HG03442 (cell line): ENCODE measurements around the gene AKAP1.

ENCODE experiments used
- ATAC-seq: cut with Tn5 transposase; IDR thresholded peaks from one replicate; pipeline ENCODE4 v1.9.1; 2021; ENCODE audit warnings: mild to moderate bottlenecking, moderate library complexity; ENCODE audit not compliant: unreplicated experiment

AKAP1 gene

DNA sequence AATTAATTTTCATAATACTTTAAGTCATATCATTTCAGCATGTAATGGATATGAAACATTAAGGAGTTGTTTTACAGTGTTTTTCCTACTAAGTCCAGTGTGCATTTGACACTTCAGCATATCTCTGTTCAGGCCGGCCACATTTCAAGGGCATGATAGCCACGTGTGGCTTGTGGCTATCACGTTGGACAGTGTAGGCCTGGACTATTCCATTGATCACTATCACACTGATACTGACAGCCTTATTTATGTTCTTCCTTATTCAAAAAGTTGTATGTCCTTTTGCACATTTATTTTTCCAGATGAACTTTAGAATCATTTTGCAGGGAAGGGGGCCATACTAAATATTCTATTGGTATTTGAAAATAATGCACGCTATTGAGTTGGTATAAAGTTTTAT, 39.0 kb downstream of the AKAP1 start:
- no peak for ATAC-seq

DNA sequence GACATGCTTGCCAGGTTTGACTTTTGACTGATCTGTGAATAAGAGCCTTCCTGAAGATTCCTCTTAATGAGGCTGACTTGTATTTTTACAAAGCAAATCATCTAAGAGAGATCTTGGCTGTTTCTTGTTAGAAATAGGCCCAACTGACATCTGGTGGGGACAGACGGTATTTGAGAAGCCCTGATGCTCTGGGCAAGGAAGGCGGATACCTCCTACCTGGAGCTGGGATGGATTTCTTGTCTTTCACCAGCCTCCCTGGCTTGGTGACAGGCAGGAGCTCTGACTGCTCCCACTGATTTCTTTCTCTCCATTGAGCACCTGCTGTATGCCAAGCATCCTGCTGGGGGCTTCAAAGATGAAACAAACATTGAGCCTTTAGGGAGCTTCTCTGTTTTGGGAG, 40.4 kb downstream of the AKAP1 start:
- ATAC-seq = no peak

DNA sequence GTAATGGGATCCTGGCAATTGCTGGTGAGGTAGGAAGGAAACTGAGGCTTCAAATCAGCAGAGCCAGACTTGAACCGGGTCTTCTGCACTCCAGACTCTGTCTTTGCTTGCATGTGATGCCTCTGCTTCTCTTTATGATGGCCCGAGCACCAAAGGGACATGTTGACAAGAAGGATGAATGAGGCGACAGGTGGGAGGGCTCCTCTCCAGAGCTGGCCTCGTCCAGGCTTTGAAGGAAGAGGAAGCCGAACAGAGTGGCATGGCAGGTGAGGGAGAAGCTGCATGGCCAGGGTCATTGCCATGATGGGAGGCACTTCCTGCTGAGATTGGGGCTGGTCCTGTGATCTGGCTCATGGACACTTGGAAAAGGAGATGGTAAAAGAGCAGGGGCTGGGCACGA, 40.8 kb downstream of the AKAP1 start:
- no peak for ATAC-seq

DNA sequence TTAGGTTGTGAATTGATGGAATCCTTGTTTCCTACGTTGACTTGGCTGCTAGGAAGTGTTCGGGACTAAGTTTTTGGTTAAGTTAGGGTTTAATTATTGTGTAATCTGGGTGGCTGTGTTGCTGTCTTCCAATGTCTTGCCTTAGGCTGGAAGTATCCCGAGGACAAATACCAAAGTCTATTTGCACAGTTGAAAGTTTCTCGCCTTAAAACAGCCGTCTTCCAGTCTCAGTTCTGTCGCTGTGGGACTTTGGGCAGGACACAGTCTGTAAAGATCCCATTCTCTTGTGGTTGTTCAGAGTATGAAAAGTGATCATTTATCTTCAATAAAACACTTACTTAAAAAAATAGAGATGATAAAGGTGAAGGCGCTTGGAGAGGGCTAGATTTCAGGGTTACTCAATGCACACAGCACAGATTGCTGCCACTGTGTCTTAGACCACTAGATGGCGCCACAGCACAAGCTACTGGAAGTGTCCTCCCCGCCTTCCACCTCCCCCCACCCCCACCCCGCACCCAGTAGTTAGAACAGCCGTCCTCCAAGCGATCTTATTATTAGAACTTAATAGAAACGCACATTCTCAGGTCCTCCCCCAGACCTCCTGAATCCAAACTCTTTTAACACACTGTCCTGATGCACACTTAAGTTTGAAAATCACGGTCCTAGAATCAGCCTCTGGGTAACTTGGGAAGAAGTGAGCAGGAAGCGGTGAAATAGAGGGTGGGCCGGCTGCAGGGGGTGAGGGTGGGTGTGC, 45.8 kb downstream of the AKAP1 start:
- ATAC-seq = no peak

DNA sequence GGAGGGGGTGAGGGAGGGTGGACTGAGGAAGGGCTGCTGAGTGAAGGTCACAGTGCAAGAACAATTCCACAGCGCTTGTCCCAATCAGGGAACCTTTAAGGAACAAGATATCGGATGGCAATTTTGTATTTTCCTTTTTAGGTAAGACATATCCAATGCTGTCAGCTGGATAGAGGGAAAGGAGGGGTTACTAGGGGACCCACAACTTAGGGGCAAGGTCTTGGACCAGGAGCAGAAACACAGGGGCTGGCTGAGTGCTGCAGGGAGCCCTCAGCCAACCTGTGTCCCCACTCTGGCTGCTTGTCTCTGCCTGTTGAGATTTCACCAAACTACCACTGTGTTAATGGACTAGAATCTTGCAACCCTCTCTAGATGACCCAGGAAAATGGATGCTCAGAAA, 47.6 kb downstream of the AKAP1 start:
- ATAC-seq = no peak

DNA sequence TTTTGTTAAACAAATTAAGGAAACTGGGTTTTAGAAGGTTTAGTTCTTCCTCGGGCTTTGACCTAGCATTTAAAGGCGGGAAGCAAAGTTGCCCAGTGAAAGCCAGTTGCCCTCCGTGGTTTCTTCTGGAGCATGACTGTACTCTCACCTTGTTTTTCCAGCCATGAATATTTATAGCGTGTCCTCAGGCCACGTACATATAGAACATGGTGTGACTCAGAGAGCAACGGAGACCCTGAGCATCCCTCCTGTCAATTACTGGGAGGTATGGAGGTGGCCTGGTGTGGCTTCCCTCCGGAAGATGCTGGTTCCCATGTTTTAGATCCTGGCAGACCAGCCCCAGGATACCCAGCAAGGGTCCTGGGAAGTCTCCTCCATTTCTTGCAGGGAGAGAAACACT, 48.4 kb downstream of the AKAP1 start:
- ATAC-seq = no peak

DNA sequence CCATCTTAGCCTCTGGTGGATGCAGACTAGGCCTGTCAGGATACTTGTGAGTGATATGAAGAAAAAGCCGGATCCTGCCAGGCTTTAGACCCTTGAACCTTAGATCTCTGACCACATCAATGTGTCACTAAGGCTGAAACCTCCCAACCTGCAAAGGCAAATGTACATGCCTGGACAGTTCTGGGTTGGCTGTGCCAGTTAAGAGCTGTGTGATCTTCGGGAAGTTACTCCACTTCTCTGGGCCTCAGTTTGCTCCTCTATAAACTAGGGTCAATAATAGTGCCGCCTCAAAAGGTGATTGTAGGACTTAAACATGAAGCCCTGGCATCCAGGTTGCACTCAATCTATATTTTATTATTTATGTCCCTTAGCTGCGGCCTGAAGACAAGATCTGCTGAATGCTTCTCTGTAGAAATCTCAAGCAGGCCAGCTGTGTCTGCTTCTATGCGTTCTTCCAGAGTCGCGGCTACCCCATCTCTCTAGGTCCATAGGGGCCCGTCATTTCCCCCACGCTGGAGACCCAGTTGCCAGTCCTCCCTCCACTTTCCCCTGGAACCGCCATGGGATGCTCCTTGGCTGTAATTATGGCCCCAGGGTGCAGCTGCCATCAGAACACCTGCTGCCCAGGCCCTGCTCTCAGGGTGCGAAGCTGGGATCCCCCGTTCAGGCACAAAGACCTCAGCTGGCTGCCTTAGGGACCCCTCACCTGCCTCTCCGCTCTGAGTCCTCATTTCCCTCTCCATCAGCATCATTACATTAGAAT, 50.2 kb downstream of the AKAP1 start:
- ATAC-seq = no peak

DNA sequence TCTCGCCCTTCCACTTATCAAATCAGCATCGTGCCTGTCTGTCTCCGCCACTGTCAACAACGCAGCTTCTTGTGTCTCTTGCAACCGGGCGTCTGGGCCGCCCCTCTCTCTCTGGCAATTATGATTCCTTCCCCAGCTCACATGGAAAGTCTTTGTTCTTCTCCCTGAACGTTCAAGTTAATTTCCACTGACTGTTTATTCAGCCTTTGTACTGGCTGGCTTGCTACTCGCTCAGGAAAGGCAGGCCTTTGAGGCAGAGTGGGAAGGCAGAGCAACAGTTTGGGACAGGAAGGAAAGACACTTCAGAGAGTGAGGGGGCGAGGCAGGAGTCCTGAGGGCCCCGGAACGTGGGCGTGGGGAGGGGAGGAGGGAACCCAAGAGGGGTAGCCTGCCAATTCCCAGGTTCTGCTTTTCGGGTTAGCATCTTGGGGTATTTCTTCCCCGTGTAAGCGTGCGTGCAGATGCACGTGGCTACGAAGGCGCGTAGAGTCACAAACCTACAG, 50.8 kb downstream of the AKAP1 start:
- ATAC-seq = no peak

DNA sequence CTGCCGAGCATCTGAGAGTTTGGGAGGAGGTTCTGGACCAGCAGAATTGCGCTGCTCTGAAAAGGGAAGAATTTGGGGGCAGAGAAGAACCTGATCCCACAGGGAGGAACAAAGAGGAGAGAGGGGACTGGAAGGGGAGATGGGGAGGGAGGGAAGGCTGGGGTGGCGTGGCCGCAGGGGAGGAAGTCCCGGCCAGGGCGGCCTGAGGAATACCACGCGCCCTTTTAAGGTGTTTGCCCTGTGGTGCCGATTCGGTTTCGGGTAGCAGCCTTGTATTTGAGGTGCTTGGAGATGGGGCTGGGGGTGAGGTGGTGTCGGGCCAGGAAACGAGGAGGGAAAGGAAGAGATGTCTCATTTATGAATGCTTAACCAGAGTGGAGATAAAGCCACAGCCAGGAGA, 51.3 kb downstream of the AKAP1 start:
- ATAC-seq = no peak

DNA sequence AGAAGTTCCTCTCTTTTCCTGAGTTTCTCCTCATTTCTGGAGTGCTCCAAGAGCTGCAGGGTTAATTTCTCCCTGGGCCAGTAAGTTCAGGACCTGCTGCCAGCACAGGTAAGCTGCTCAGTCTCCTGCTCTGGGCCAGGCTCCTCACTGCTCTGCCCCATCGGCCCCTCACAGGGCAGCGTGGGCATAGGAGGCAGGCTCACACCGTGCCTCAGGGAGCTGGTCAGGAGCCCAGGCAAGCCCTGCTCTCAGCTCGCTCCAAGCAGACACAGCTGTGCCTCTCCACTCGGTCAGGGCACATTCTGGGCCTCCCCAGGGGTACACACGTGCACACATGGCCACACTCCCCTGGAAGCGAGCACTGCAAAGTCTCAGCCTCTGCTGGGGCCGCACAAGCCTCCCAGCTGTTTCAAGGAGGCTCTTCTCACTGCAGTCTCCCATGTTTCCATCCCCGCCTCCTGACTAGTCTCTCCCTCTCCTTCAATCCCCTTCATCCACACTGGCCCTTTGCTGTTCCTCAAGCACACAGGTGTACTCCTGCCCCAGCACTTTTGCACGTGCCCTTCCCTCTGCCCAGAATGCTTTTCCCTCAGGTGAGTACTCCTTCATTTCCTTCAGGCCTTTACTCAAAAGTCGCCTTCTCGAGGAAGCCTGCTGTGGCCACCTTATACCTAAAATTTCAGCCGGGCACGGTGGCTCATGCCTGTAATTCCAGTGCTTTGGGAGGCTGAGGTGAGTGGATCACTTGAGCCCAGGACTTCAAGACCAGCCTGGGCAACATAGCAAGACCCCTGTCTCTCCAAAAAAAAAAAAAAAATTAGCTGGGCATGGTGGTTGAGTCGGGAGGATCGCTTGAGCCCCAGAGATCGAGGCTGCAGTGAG, 53.2 kb downstream of the AKAP1 start:
- ATAC-seq = no peak

DNA sequence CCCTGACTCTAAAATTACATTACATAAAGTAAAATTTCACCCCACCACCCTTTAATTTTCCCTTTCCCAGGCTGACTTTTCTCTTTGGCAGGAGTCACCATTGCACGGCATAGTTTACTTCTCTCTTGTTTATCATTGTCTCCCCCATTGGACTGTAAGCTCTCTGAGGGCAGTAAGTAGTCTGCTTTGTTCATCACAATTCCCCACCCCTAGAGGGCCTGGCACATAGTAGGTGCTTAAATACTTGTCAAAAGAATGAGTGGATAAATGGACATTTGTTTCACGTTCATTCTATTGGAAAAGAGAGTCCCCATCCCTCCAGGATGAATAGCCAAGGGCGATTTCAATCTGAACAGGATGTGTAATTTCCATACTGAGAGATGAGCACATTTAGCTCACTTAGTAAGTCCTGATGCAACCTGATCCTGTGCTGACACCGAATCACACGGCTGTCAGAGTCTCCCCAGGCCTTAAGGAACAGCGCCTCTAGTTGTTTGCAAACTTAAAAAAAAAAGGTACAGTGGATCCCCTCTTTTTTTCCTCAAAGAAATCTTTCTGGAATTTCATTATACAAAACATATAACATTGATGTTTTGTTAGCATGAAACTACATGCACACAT, 54.0 kb downstream of the AKAP1 start:
- ATAC-seq = no peak

DNA sequence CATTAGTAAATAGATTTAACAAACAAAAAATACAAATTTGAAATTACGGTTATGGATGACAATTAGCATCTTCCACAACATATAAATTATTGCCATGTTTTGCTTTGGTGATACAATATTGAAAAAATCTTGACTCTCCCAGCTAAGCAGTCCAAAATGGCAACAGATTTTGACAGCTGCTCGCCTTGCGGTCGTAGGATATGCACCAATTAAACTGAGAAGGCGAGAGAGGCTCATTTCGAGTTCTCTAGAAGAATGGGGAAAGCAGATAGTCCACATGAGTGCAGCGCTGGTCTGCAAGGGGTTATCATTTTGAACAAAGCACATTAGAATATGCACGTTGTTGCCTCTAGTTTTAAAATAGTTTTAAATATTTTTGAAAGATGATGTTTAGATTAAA, 55.3 kb downstream of the AKAP1 start:
- ATAC-seq = no peak

DNA sequence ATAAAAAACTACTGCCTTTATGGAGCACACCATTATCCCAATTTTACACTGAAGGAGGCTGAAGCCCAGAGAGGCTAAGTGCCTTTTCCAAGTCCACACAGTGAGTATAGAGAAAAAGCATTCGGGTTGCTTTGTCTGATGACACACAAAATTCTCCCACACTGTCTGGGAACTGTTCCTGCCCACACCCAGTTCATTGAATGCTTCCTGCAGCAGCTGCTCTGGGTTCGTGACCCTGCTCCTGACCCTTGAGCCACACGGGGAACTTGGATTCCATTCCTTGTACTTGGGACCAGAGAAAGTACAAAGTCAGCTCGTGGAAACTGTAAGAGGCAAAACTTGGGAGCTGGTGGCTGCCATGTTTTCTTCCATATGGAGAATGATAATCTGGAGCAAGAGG, 57.9 kb downstream of the AKAP1 start:
- no peak for ATAC-seq

DNA sequence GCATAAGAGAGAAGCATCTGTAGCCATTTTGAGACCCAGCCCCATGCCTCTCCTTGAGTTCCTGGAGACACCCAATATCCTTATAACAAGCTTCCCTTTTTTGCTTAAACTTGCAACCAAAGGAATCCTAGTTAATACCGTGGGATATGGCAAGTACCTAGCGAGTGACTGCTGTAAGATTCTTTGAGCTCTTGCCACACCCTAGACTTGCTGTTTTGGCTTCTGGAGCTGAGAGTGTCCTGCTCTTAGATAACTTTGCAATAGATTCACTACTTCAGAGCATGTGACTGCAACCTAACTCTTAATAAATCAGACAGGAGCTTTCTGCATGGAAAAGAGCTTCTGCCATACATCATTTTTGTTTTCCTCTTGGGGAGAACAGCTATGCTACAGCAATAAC, 58.3 kb downstream of the AKAP1 start:
- no peak for ATAC-seq

DNA sequence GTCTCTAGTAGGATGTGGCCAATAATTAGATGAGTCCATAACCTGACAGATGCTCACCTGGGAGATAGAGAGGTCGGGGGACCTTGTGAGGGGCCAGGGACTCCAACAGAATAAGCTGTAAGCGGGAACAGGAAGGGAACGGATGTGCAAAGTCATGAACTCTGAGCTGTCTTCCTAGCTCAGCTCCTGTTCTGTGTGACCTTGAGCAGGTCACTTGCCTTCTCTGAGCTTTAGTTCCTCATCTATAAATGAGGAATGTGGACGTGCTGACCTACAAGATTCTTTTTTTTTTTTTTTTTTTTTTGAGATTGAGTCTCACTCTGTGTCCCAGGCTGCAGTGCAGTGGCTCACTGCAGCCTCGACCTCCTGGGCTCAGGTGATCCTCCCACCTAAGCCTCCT, 58.9 kb downstream of the AKAP1 start:
- ATAC-seq = no peak

DNA sequence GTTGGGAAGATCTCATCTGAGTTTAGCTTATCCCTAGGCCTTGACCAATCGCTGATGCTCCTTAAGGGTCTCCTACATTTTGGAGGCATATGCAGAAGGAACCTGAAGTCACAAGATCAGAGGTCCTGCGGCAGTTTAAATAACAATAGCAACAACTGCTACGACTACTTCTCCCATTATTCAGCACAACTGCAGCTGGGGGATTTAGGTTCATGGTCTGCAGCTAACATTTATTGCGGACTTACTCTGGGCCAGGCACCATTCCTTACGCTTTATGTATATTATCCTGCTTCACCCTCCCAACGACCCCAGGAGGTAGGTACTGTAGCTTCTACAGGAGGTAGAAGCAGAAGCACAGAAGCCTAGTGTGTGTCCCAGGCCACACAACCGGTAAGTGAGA, 59.5 kb downstream of the AKAP1 start:
- no peak for ATAC-seq

DNA sequence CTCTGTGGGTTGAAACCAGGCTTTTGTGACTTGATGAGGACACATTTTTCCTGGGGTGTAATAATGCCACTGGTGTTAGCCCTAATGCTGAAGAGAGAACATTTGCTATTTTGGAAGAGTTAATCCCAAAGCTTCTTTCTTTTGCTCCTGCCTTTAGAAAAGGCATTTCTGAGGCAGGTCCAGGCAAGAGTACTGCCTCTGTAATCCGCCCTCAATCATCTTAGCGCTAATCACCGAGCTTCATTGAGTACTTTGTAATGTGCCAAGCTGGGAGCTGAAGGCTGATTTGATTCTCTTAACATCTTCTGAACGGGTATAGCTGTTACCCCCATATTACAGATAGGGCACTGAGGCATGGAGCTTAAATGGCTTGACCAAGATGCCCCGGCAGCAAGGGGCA, 60.3 kb downstream of the AKAP1 start:
- ATAC-seq = no peak

DNA sequence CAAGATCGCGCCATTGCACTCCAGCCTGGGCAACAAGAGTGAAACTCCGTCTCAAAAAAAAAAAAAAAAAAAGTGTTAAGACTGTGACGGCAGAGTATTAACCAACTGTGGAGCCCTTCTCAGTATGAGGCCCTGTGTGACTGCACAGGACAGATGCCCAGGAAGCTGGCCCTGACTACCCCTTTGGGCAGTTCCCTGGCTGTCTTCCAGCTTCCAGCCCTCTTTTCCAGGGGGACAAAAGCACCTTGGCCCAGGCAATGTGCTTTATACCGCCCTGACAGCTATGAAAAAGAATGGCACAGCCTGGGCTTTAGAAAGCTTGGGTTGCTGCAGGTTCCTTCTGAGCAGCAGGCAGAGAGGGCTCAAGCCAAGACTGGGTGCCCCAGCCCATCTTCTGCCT, 61.2 kb downstream of the AKAP1 start:
- ATAC-seq = no peak

DNA sequence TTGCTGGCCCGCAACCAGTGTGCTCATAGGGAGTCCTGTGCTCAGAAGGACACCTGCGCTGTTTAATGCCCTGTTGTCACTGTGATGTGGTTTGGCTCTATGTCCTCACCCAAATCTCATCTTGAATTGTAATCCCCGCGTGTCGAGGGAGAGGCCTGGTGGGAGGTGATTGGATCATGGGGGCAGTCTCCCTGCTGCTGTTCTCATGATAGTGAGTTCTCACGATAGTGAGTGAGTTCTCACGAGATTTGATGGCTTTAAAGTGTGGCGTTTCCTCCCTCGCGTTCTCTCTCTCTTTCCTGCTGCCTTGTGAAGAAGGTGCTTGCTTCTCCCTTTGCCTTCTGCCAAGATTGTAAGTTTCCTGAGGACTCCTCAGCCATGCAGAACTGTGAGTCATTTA, 66.8 kb downstream of the AKAP1 start:
- ATAC-seq = no peak

DNA sequence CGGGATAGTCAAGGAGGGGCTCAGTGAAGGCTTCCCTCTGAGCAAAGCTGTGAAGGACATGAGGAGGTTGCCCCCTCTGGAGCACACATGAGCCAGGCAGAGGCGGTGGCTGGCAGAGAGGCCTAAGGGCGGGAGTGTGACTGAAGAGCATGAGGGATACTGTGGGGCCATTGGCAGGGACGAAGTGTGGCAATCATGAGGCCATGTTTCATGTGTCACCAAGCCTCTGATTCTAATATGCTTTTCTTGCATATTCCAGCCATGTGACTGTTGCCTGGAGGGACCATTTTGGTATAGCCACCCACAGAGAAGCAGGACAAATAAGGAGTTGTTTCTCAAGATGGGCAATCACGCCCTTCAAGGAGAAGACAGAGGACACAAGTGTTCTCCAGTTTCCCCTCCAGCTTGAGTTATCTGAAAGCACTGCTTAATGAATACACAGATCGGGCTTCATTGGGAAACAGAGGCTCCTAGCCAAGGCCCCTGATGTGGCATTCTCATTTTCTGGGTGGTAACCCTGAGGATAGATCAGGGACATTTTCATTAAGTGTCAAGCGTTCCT, 68.0 kb downstream of the AKAP1 start:
- no peak for ATAC-seq

DNA sequence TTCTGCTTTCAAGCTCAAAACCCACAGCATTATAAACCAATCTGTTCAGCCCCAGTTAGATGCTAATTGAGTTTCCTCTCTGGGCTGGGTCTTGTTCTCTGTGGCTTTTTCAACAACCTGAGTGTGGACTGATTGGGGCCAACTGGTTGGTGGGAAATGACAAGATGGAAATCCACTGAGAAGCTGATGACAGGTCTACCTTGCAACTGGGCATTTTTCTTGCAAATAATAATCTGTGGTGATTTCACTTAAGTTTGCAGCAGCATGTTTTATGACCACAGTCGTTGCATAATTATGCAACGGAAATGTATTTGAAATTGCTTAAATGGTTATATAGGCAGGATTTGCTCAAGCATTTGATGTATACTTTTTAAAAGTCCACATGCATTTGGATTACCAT, 69.9 kb downstream of the AKAP1 start:
- no peak for ATAC-seq
